GM12878 (cell line): Measurements from ENCODE around the gene NINL.

Source experiments
- ASH2L ChIP-seq: fragments of 300-600, 200-600 bp; sonication (generic); IDR thresholded peaks from 2 replicates; pipeline ENCODE4 v1.6.1; 2017; ENCODE audit warnings: low read depth, mild to moderate bottlenecking, borderline replicate concordance
- CBX5 ChIP-seq: sonication (generic); IDR thresholded peaks from 2 replicates; pipeline ENCODE4 v1.6.1; 2016; ENCODE audit warnings: low read depth, moderate library complexity, mild to moderate bottlenecking, inconsistent platforms
- GABPA ChIP-seq: IDR thresholded peaks from 2 replicates; pipeline ENCODE4 v1.6.1; 2014; ENCODE audit warnings: antibody characterized with exemption, low read depth, mild to moderate bottlenecking, inconsistent platforms
- NBN ChIP-seq: fragments of 450-650 bp; IDR thresholded peaks from 2 replicates; pipeline ENCODE4 v1.6.1; 2016
- NFYB ChIP-seq: IDR thresholded peaks from 2 replicates; pipeline ENCODE4 v1.6.1; 2011; ENCODE audit warnings: low read depth, mild to moderate bottlenecking, low read length, improper control_type of control experiment, moderate library complexity; ENCODE audit not compliant: insufficient read depth
- NRF1 ChIP-seq: conservative IDR thresholded peaks from 2 replicates; pipeline ENCODE4 v1.6.1; 2011; ENCODE audit warnings: mild to moderate bottlenecking, low read depth, low read length, improper control_type of control experiment
- POLR2AphosphoS5 ChIP-seq: IDR thresholded peaks from 2 replicates; pipeline ENCODE4 v1.6.1; 2011; ENCODE audit warnings: mild to moderate bottlenecking, low read length, inconsistent platforms
- SMC3 ChIP-seq: IDR thresholded peaks from 2 replicates; pipeline ENCODE4 v1.6.1; 2011; ENCODE audit warnings: low read length, improper control_type of control experiment, borderline replicate concordance
- SUZ12 ChIP-seq: fragments of 200-600 bp; sonication (generic); IDR thresholded peaks from one replicate; pipeline ENCODE4 v1.6.1; 2018; ENCODE audit warnings: antibody characterized with exemption, mild to moderate bottlenecking; ENCODE audit not compliant: unreplicated experiment
- TF ChIP-seq, protein P1 (sequence below): IDR thresholded peaks from 2 replicates; pipeline ENCODE4 v1.6.1; 2012; ENCODE audit warnings: low read depth, low read length, improper control_type of control experiment
- TF ChIP-seq, protein P2 (sequence below), 3 experiments: IDR thresholded peaks in 2 of 3; conservative IDR thresholded peaks in 1 of 3; 2 replicates each; pipeline ENCODE4 v1.5.1; 2011; ENCODE audit warnings: low read depth in 3 of 3, low read length in 3 of 3, mild to moderate bottlenecking in 3 of 3, control low read depth in 2 of 3, moderate library complexity in 2 of 3, inconsistent platforms in 1 of 3, mixed read lengths in 1 of 3; ENCODE audit not compliant: control insufficient read depth in 2 of 3, insufficient read depth in 1 of 3; ENCODE audit errors: extremely low read depth in 1 of 3
- TF ChIP-seq, protein P3 (sequence below): IDR thresholded peaks from 2 replicates; pipeline ENCODE4 v1.6.1; 2011; ENCODE audit warnings: borderline replicate concordance, low read depth, mild to moderate bottlenecking, moderate library complexity, low read length; ENCODE audit not compliant: insufficient read depth, poor library complexity, severe bottlenecking

DNA sequence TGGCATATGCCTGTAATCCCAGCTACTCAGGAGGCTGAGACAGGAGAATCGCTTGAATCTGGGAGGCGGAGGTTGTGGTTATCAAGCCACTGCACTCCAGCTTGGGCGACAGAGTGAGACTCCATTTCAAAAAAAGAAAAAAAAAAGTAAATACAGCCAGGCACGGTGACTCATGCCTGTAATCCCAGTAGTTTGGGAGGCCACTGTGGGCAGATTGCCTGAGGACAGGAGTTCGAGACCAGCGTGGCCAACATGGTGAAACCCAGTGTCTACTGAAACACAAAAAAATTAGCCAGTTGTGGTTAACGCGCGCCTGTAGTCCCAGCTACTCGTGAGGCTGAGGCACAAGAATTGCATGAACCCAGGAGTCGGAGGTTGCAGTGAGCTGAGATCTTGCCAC lies 1.5 kb upstream of the NINL start:
- TF ChIP-seq, protein P1, sequence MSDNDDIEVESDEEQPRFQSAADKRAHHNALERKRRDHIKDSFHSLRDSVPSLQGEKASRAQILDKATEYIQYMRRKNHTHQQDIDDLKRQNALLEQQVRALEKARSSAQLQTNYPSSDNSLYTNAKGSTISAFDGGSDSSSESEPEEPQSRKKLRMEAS, result no peak
- TF ChIP-seq CBX5, result no peak
- no peak for TF ChIP-seq POLR2AphosphoS5
- TF ChIP-seq NRF1, result no peak
- no peak for TF ChIP-seq NBN
- TF ChIP-seq, protein P2, sequence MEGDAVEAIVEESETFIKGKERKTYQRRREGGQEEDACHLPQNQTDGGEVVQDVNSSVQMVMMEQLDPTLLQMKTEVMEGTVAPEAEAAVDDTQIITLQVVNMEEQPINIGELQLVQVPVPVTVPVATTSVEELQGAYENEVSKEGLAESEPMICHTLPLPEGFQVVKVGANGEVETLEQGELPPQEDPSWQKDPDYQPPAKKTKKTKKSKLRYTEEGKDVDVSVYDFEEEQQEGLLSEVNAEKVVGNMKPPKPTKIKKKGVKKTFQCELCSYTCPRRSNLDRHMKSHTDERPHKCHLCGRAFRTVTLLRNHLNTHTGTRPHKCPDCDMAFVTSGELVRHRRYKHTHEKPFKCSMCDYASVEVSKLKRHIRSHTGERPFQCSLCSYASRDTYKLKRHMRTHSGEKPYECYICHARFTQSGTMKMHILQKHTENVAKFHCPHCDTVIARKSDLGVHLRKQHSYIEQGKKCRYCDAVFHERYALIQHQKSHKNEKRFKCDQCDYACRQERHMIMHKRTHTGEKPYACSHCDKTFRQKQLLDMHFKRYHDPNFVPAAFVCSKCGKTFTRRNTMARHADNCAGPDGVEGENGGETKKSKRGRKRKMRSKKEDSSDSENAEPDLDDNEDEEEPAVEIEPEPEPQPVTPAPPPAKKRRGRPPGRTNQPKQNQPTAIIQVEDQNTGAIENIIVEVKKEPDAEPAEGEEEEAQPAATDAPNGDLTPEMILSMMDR (IDR thresholded peaks at IDR 0.05 in 2 of 3, conservative IDR thresholded peaks at IDR 0.05 in 1 of 3; ENCODE audit: control insufficient read depth in 2 of 3, extremely low read depth in 1 of 3, insufficient read depth in 1 of 3, low read depth in 3 of 3, low read length in 3 of 3), result no peak
- no peak for TF ChIP-seq ASH2L
- TF ChIP-seq GABPA, result no peak
- no peak for TF ChIP-seq SUZ12
- no peak for TF ChIP-seq SMC3
- TF ChIP-seq, protein P3, sequence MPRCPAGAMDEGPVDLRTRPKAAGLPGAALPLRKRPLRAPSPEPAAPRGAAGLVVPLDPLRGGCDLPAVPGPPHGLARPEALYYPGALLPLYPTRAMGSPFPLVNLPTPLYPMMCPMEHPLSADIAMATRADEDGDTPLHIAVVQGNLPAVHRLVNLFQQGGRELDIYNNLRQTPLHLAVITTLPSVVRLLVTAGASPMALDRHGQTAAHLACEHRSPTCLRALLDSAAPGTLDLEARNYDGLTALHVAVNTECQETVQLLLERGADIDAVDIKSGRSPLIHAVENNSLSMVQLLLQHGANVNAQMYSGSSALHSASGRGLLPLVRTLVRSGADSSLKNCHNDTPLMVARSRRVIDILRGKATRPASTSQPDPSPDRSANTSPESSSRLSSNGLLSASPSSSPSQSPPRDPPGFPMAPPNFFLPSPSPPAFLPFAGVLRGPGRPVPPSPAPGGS, result no peak
- TF ChIP-seq NFYB, result no peak
